Activated CD8-positive, alpha-beta T cell treated with anti-CD3 and anti-CD28 coated beads for 36 hours (primary cell): ENCODE results near the gene SLIT1. TPM values are rescaled to one million over a fixed set of nuclear protein-coding genes. Genes with fewer than 3 reads are reported as not detected.
A peak's percentile ranks its signal among the peaks of the same experiment; 100 is the strongest.

Experiments used
- ATAC-seq: fragments of 200-7000 bp; cut with Tn5 transposase; one replicate; pipeline ENCODE4 v1.10.0; 2021; ENCODE audit warnings: mild to moderate bottlenecking, moderate library complexity
- CTCF ChIA-PET: fragments of 350-600 bp; sonication (Branson Sonifier 250); formaldehyde crosslinking; loops from one replicate; lab custom pipeline; 2021; ENCODE audit warnings: antibody characterized with exemption; lab: Charles Lee
- POLR2A ChIA-PET: fragments of 350-600 bp; sonication (Branson Sonifier 250); formaldehyde crosslinking; loops from one replicate; lab custom pipeline; 2021; ENCODE audit warnings: antibody characterized with exemption; lab: Charles Lee
- DNase-seq: peaks from one replicate; pipeline ENCODE4 v3.0.0-alpha.2; 2020
- H3K27ac Mint-ChIP-seq: one replicate; pipeline ENCODE4 v1.8.0; 2021; ENCODE audit warnings: mild to moderate bottlenecking, mixed read lengths
- H3K27me3 Mint-ChIP-seq: one replicate; pipeline ENCODE4 v1.8.0; 2021; ENCODE audit warnings: mixed read lengths
- H3K36me3 Mint-ChIP-seq: one replicate; pipeline ENCODE4 v1.8.0; 2021; ENCODE audit warnings: low read depth, mixed read lengths
- H3K4me1 Mint-ChIP-seq: one replicate; pipeline ENCODE4 v1.8.0; 2021; ENCODE audit warnings: low read depth, mixed read lengths
- H3K4me3 Mint-ChIP-seq: one replicate; pipeline ENCODE4 v1.8.0; 2021; ENCODE audit warnings: mild to moderate bottlenecking, moderate library complexity, mixed read lengths
- H3K9me3 Mint-ChIP-seq: one replicate; pipeline ENCODE4 v1.8.0; 2021; ENCODE audit warnings: mixed read lengths
- intact Hi-C: fragments of 100-400 bp; cut with micrococcal nuclease; formaldehyde crosslinking; loops from one replicate; pipeline ENCODE4 v1.10.0; 2022
- total RNA-seq, 2 experiments: library from RNA; stranded (reverse); gene quantifications; one replicate each; pipeline ENCODE4 v1.2.3, GENCODE V29; 2021
- TF ChIP-seq, protein P1 (sequence below): fragments of 200-600 bp; IDR thresholded peaks from one replicate; pipeline ENCODE4 v1.8.0; 2022; ENCODE audit warnings: antibody characterized with exemption, mild to moderate bottlenecking

SLIT1 gene
- total RNA-seq, 2 experiments from 2014 or later: 0.34 to 1.2 TPM

DNA sequence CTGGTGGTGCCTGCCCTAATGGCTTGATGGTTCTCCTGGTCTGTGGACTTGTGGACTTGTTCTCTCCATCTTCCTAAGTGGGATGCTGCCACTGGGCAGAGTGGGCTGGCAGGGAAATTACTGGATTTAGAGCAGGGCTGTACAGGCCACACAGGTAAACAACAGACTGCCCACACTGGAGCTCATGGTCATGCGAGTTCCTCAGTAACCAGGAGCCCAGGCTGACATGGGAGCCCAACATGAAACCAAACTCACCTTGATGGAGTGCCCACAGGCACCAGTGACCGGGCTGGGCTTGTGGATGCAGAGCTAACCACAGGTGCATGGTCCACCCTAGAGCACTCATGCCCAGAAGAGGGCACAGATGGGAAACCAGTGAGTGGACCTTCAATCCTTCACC, 116.7 kb downstream of the SLIT1 start:
- no peak for DNase-seq
- ChIA-PET CTCF (interaction anchor here (1.9 to 17.0 kb wide), 3 partner anchors 11 to 139 kb away, joined by 5 to 407 read pairs (median 37); no protein-coding TSS in a partner anchor), POLR2A (no interaction called here)
- peaks cover 10% of the 10 kb centered on the region for H3K4me1 Mint-ChIP-seq
- no peak overlapping the region for H3K4me3 Mint-ChIP-seq
- intact Hi-C loops: no loop called here
- peaks cover 8% of the 10 kb centered on the region for H3K9me3 Mint-ChIP-seq
- H3K36me3 Mint-ChIP-seq: no peaks in the 10 kb centered on the region
- no peak overlapping the region for H3K27ac Mint-ChIP-seq
- TF ChIP-seq, protein P1, sequence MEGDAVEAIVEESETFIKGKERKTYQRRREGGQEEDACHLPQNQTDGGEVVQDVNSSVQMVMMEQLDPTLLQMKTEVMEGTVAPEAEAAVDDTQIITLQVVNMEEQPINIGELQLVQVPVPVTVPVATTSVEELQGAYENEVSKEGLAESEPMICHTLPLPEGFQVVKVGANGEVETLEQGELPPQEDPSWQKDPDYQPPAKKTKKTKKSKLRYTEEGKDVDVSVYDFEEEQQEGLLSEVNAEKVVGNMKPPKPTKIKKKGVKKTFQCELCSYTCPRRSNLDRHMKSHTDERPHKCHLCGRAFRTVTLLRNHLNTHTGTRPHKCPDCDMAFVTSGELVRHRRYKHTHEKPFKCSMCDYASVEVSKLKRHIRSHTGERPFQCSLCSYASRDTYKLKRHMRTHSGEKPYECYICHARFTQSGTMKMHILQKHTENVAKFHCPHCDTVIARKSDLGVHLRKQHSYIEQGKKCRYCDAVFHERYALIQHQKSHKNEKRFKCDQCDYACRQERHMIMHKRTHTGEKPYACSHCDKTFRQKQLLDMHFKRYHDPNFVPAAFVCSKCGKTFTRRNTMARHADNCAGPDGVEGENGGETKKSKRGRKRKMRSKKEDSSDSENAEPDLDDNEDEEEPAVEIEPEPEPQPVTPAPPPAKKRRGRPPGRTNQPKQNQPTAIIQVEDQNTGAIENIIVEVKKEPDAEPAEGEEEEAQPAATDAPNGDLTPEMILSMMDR: no peak
- peaks cover 20% of the 10 kb centered on the region for H3K27me3 Mint-ChIP-seq
- no peak for ATAC-seq

DNA sequence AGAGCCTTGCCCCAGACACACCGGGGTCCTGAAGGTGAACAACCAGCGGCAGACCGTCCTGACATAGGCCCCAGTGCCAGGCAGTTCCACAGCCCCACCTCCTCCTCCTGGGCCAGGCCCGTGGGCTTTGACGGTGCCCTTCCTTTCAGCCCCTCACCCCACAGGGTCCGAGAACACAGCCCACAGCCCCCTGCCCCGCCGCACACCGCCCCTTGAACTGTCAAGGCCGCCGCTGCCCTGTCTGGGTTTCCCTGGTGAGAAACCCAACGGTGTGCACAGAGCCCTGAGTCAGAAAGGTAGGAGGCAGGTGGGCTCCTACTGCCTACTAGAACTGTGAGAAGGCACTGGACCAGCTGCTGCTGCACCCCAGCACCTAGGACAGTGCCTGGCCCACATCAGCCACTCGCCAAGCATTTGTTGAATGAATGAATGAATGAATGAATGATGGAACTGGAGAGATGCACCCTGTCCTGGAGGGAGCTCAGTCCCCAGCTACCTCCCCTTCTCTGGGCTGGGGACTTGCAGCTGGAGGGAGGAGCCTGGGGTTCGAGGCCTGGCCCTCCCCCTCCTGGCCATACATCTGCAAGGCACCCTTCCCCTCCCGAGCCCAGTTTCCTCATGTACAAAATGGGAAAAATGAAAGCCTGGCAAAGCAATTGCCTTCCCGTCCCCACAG, 117.9 kb downstream of the SLIT1 start:
- ChIA-PET CTCF (interaction anchor here (1.5 to 17.0 kb wide), 4 partner anchors 12 to 140 kb away, joined by 4 to 407 read pairs (median 4); no protein-coding TSS in a partner anchor), POLR2A (no interaction called here)
- Mint-ChIP-seq H3K27me3 (peaks cover 14% of the 10 kb centered on the region), H3K9me3 (peaks cover 8% of the 10 kb centered on the region), H3K4me3 (no peak overlapping the region), H3K27ac (no peak overlapping the region), H3K4me1 (peaks cover 10% of the 10 kb centered on the region), H3K36me3 (no peaks in the 10 kb centered on the region)
- TF ChIP-seq, protein P1: no peak
- ATAC-seq: no peak
- intact Hi-C loops: no loop called here
- no peak for DNase-seq

DNA sequence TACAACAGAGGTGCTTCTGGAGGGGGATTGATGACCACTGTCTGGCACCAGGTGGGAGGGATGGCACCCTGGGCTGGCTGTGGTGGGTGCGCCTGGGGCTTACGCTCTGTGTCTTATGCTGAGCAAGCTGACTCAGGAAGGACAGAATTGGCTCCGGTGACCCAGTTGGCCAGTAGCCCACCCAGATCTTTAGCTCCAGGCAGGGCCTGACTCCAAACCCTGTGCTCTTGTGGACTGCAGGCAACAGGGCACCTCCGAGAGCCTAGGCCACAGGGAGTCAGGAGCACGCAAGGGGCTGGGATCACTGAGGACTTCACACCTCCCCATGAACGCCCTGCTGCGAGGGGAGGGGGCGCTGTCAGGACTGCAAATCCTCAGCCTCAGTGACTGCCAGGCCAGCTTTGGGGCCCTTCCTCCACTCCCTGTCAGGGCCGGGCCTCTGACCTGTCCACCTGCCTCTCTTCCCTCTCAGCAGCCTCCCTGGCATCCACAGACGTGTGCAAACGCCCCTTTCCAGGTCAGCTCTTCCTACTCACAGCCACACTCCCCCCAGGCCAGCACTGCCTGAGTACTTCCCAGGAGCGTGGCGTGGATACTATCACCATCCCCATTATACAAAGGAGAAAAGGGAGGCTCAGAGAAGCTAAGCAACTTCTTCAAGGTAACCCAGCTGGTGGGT, 118.7 kb downstream of the SLIT1 start:
- ChIA-PET POLR2A (interaction anchor here (1.9 kb wide), 1 partner anchor 13 kb away, joined by 4 read pairs; no protein-coding TSS in a partner anchor), CTCF (interaction anchor here (0.8 to 2.7 kb wide), 7 partner anchors 13 to 144 kb away, joined by 3 to 12 read pairs (median 4); no protein-coding TSS in a partner anchor)
- TF ChIP-seq, protein P1: no peak
- H3K36me3 Mint-ChIP-seq: no peaks in the 10 kb centered on the region
- H3K9me3 Mint-ChIP-seq: peaks cover 8% of the 10 kb centered on the region
- intact Hi-C loops: no loop called here
- DNase-seq: no peak
- no peak overlapping the region for H3K27ac Mint-ChIP-seq
- peaks cover 12% of the 10 kb centered on the region for H3K27me3 Mint-ChIP-seq
- H3K4me3 Mint-ChIP-seq: no peak overlapping the region
- peaks cover 10% of the 10 kb centered on the region for H3K4me1 Mint-ChIP-seq
- ATAC-seq: no peak

DNA sequence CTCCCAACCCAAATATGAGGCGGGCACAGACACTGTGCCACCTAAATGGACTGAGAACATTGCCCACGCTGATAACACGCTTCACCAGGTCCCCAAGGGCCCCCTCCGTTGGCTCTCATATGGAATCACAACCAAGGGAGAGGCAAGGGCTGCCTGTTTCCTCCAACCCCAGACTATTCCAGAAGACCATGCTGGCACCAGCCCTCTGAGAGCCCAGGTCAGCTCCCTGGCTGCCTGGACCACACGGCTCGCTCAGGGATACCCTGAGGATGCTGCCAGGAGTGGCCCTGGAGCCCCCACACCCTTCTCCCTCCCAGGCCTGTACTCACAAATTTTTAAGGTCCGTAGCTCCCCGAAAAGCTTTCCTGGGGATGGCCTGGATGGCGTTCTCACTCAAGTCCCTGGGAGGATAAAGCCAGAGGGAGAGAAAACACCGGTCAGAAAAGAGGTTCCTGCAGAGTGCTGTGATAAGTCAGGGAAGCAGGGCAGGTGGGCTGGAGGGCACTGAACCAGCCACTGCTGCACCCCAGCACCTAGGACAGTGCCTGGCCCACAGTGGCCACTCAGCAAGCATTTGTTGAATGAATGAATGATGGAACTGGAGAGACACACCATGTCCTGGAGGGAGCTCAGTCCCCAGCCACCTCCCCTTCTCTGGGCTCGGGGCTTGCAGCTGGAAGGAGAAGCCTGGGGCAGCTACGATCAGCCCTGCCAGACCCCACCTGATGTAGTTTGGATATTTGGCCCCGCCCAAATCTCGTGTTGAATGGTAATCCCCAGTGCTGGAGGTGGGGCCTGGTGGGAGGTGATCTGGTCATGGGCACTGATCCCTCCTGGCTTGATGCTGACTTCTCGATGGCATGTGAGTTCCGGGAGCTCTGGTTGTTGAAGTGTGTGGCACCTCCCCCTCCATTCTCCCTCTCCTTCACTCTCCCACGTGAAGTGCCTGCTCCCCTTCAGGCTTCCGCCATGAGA, 119.8 kb downstream of the SLIT1 start:
- ATAC-seq (no peak), DNase-seq (peak; percentile 9)
- TF ChIP-seq, protein P1: no peak
- peaks cover 8% of the 10 kb centered on the region for H3K9me3 Mint-ChIP-seq
- H3K27ac Mint-ChIP-seq: no peak overlapping the region
- no peaks in the 10 kb centered on the region for H3K36me3 Mint-ChIP-seq
- ChIA-PET CTCF (interaction anchor here (0.8 to 2.7 kb wide), 6 partner anchors 7 to 145 kb away, joined by 3 to 12 read pairs (median 6); no protein-coding TSS in a partner anchor), POLR2A (interaction anchor here (1.9 kb wide), 1 partner anchor 12 kb away, joined by 4 read pairs; no protein-coding TSS in a partner anchor)
- H3K27me3 Mint-ChIP-seq: peaks cover 5% of the 10 kb centered on the region
- H3K4me1 Mint-ChIP-seq: peaks cover 10% of the 10 kb centered on the region
- intact Hi-C loops: no loop called here
- no peak overlapping the region for H3K4me3 Mint-ChIP-seq
